A549 (cell line): Measurements from ENCODE around the gene ATRAID.

Source experiments
- BHLHE40 ChIP-seq: IDR thresholded peaks from 2 replicates; pipeline ENCODE4 v1.6.1; 2012; ENCODE audit warnings: low read depth, low read length, inconsistent platforms
- EP300 ChIP-seq, 2 experiments: fragments of >200 bp; sonication (Bioruptor Twin); formaldehyde crosslinking; IDR thresholded peaks; 2 replicates in 1 of 2; 3 replicates in 1 of 2; pipeline ENCODE4 v1.6.1; 2016 to 2017
- FOSL2 ChIP-seq, 2 experiments: fragments of 450-650 bp in 1 of 2; fragments of >200 bp in 1 of 2; sonication (Bioruptor Twin) in 1 of 2; formaldehyde crosslinking; IDR thresholded peaks; 2 replicates each; pipeline versions ENCODE4 v1.5.0 to v1.6.1; 2016 to 2020; ENCODE audit warnings: mild to moderate bottlenecking in 1 of 2, moderate library complexity in 1 of 2
- HOXB13 ChIP-seq: fragments of 250-450 bp; sonication (Bioruptor Pico); IDR thresholded peaks from 2 replicates; pipeline ENCODE4 v1.5.0; 2020; ENCODE audit warnings: low read depth, mild to moderate bottlenecking, moderate library complexity
- MAFK ChIP-seq: fragments of 450-650 bp; IDR thresholded peaks from 2 replicates; pipeline ENCODE4 v1.6.1; 2014; ENCODE audit not compliant: partially characterized antibody
- NPAS2 ChIP-seq: fragments of 250-450 bp; sonication (Bioruptor Pico); IDR thresholded peaks from 2 replicates; pipeline ENCODE4 v1.8.0; 2022; ENCODE audit warnings: mild to moderate bottlenecking, moderate library complexity, borderline replicate concordance
- POLR2A ChIP-seq: IDR thresholded peaks from 2 replicates; pipeline ENCODE4 v1.6.1; 2012; ENCODE audit warnings: mild to moderate bottlenecking, low read length
- RAD21 ChIP-seq, 2 experiments: fragments of >200 bp in 1 of 2; sonication (Bioruptor Twin) in 1 of 2; formaldehyde crosslinking in 1 of 2; IDR thresholded peaks in 1 of 2; conservative IDR thresholded peaks in 1 of 2; 2 replicates in 1 of 2; 3 replicates in 1 of 2; pipeline ENCODE4 v1.6.1; 2012 to 2018; ENCODE audit warnings: inconsistent platforms in 1 of 2
- SMC3 ChIP-seq: fragments of >200 bp; sonication (Bioruptor Twin); formaldehyde crosslinking; IDR thresholded peaks from 3 replicates; pipeline ENCODE4 v1.6.1; 2018; ENCODE audit warnings: inconsistent platforms
- SREBF2 ChIP-seq: fragments of 450-650 bp; IDR thresholded peaks from 2 replicates; pipeline ENCODE4 v1.6.1; 2014; ENCODE audit warnings: mild to moderate bottlenecking, moderate library complexity
- TF ChIP-seq, protein P1 (sequence below): fragments of >200 bp; sonication (Bioruptor Twin); formaldehyde crosslinking; IDR thresholded peaks from 3 replicates; pipeline ENCODE4 v1.5.1; 2016
- TF ChIP-seq, protein P2 (sequence below): fragments of 450-650 bp; IDR thresholded peaks from 2 replicates; pipeline ENCODE4 v1.6.1; 2014; ENCODE audit warnings: antibody characterized with exemption

DNA sequence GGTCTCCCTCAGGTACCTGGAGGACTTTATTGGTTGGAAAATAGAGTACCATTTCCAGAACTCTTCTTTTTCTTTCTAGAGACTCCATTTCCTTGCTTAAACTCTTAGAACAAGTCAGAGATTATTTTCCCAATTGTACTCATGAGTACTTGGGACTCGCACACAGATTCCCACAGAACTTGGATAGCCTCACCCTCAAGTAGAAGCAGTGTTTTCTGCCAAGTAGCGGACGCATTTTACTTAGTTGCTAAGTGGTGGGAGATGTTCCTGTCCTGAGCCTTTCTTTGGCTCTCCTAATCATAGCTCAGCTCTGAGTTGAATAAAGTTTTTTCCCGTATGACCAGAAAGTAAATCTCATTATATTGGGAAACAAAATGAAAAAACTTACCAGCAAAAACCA is 33.8 kb downstream of the ATRAID start:
- TF ChIP-seq MAFK = no peak
- no peak for TF ChIP-seq HOXB13
- TF ChIP-seq EP300 (IDR thresholded peaks at IDR 0.05) = no peak
- no peak for TF ChIP-seq NPAS2 (CRISPR knock-in tag)
- TF ChIP-seq, protein P1, sequence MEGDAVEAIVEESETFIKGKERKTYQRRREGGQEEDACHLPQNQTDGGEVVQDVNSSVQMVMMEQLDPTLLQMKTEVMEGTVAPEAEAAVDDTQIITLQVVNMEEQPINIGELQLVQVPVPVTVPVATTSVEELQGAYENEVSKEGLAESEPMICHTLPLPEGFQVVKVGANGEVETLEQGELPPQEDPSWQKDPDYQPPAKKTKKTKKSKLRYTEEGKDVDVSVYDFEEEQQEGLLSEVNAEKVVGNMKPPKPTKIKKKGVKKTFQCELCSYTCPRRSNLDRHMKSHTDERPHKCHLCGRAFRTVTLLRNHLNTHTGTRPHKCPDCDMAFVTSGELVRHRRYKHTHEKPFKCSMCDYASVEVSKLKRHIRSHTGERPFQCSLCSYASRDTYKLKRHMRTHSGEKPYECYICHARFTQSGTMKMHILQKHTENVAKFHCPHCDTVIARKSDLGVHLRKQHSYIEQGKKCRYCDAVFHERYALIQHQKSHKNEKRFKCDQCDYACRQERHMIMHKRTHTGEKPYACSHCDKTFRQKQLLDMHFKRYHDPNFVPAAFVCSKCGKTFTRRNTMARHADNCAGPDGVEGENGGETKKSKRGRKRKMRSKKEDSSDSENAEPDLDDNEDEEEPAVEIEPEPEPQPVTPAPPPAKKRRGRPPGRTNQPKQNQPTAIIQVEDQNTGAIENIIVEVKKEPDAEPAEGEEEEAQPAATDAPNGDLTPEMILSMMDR = no peak
- no peak for TF ChIP-seq FOSL2 (IDR thresholded peaks at IDR 0.05)
- no peak for TF ChIP-seq FOSL2 (CRISPR knock-in tag; IDR thresholded peaks at IDR 0.05)
- TF ChIP-seq, protein P2, sequence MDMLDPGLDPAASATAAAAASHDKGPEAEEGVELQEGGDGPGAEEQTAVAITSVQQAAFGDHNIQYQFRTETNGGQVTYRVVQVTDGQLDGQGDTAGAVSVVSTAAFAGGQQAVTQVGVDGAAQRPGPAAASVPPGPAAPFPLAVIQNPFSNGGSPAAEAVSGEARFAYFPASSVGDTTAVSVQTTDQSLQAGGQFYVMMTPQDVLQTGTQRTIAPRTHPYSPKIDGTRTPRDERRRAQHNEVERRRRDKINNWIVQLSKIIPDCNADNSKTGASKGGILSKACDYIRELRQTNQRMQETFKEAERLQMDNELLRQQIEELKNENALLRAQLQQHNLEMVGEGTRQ = no peak
- TF ChIP-seq BHLHE40 = no peak
- no peak for TF ChIP-seq POLR2A
- TF ChIP-seq SREBF2 = no peak
- TF ChIP-seq RAD21 (conservative IDR thresholded peaks at IDR 0.05 in 1 of 2, IDR thresholded peaks at IDR 0.05 in 1 of 2) = no peak
- no peak for TF ChIP-seq SMC3
